Panc1 (cell line): Measurements from ENCODE around the gene TGFB1I1.

Experiments used
- CTCF ChIP-seq: fragments of 450-650 bp; IDR thresholded peaks from 2 replicates; pipeline ENCODE4 v1.5.1; 2017; ENCODE audit warnings: mild to moderate bottlenecking
- POLR2AphosphoS5 ChIP-seq: IDR thresholded peaks from 2 replicates; pipeline ENCODE4 v1.6.1; 2012; ENCODE audit warnings: mild to moderate bottlenecking, low read depth, low read length, moderate library complexity
- REST ChIP-seq, 2 experiments: IDR thresholded peaks; 2 replicates each; pipeline ENCODE4 v1.6.1; 2011 to 2012; ENCODE audit warnings: low read depth in 2 of 2, control low read depth in 1 of 2, low read length in 1 of 2, mild to moderate bottlenecking in 1 of 2, moderate library complexity in 1 of 2; ENCODE audit not compliant: insufficient read depth in 1 of 2

- no peak for TF ChIP-seq CTCF
- TF ChIP-seq POLR2AphosphoS5, result no peak
- TF ChIP-seq REST (IDR thresholded peaks at IDR 0.05; ENCODE audit: insufficient read depth in 1 of 2, low read depth in 2 of 2, low read length in 1 of 2), result no peak
Observed at GRCh38 chr16:31487071-31487719, 15.2 kb downstream of the TGFB1I1 start.
